IMR-90 (cell line): ENCODE results near the gene TIGAR. TPM values are rescaled to one million over a fixed set of nuclear protein-coding genes. Genes with fewer than 3 reads are reported as not detected.
A peak's percentile ranks its signal among the peaks of the same experiment; 100 is the strongest.

ENCODE experiments used
- ATAC-seq: fragments of 200-7000 bp; cut with Tn5 transposase; 2 replicates; pipeline ENCODE4 v1.9.1; 2020; ENCODE audit warnings: low read depth, mild to moderate bottlenecking, moderate library complexity
- BruUV-seq: library from RNA; stranded (reverse); fragments of 400-500 nt; replicated peaks from 2 replicates; lab custom pipeline; 2021; lab: Mats Ljungman, UMichigan
- CTCF ChIA-PET: fragments of 300-600 bp; formaldehyde crosslinking; extraction: SDS; loops from one replicate; lab custom pipeline; 2021; ENCODE audit warnings: antibody characterized with exemption; lab: Yijun Ruan, JAX
- POLR2A ChIA-PET: fragments of 300-600 bp; sonication (Branson Sonifier 250); formaldehyde crosslinking; loops from one replicate; lab custom pipeline; 2022; ENCODE audit warnings: antibody characterized with exemption; ENCODE audit not compliant: unreplicated experiment; lab: Charles Lee
- DNase-seq: peaks from one replicate; pipeline ENCODE4 v3.0.0; 2013
- H2AFZ ChIP-seq: replicated peaks from 2 replicates; pipeline ENCODE3; 2013; ENCODE audit warnings: low read length, mild to moderate bottlenecking; ENCODE audit not compliant: poor library complexity
- H2AK5ac ChIP-seq: 2 replicates; pipeline ENCODE4 v1.6.1; 2013; ENCODE audit warnings: low read depth, low read length, inconsistent platforms
- H2AK9ac ChIP-seq: replicated peaks from 2 replicates; pipeline ENCODE3; 2013; ENCODE audit warnings: mild to moderate bottlenecking, low read depth, low read length, moderate library complexity; ENCODE audit not compliant: poor library complexity
- H2BK120ac ChIP-seq: 2 replicates; pipeline ENCODE4 v1.6.1; 2013; ENCODE audit warnings: low read depth, low read length, inconsistent platforms
- H2BK15ac ChIP-seq: 3 replicates; pipeline ENCODE4 v1.6.1; 2013; ENCODE audit warnings: low read depth, low read length, inconsistent platforms
- H2BK20ac ChIP-seq: 2 replicates; pipeline ENCODE4 v1.6.1; 2013; ENCODE audit warnings: low read depth, mild to moderate bottlenecking, inconsistent platforms, low read length, moderate library complexity
- H2BK5ac ChIP-seq: 2 replicates; pipeline ENCODE4 v1.6.1; 2013; ENCODE audit warnings: mild to moderate bottlenecking, low read depth, low read length, inconsistent platforms; ENCODE audit not compliant: poor library complexity, severe bottlenecking
- H3K14ac ChIP-seq: replicated peaks from 2 replicates; pipeline ENCODE4 v1.6.1; 2013; ENCODE audit warnings: low read depth, low read length, inconsistent platforms
- H3K18ac ChIP-seq: 2 replicates; pipeline ENCODE4 v1.6.1; 2013; ENCODE audit warnings: low read depth, low read length, control low read depth
- H3K23ac ChIP-seq: 2 replicates; pipeline ENCODE4 v1.6.1; 2013; ENCODE audit warnings: low read depth, low read length, inconsistent platforms
- H3K27ac ChIP-seq: 2 replicates; pipeline ENCODE4 v1.5.1; 2013; ENCODE audit warnings: mild to moderate bottlenecking, control low read depth, low read length; ENCODE audit not compliant: insufficient read depth
- H3K27me3 ChIP-seq: 2 replicates; pipeline ENCODE4 v1.6.1; 2013; ENCODE audit warnings: low read length; ENCODE audit not compliant: control insufficient read depth, insufficient read depth
- H3K36me3 ChIP-seq: 2 replicates; pipeline ENCODE4 v1.6.1; 2013; ENCODE audit warnings: low read length, mixed read lengths; ENCODE audit not compliant: control insufficient read depth, insufficient read depth
- H3K4ac ChIP-seq: 2 replicates; pipeline ENCODE4 v1.6.1; 2013; ENCODE audit warnings: low read depth, low read length, inconsistent platforms
- H3K4me1 ChIP-seq: 2 replicates; pipeline ENCODE4 v1.6.1; 2013; ENCODE audit warnings: low read length, mixed read lengths; ENCODE audit not compliant: control insufficient read depth, insufficient read depth
- H3K4me2 ChIP-seq: 2 replicates; pipeline ENCODE4 v1.6.1; 2013; ENCODE audit warnings: low read depth, mild to moderate bottlenecking, control low read depth, low read length, moderate library complexity
- H3K4me3 ChIP-seq: 2 replicates; pipeline ENCODE4 v1.5.1; 2013; ENCODE audit warnings: low read depth, mild to moderate bottlenecking, control low read depth, low read length, moderate library complexity; ENCODE audit not compliant: insufficient read depth
- H3K56ac ChIP-seq: 2 replicates; pipeline ENCODE4 v1.6.1; 2013; ENCODE audit warnings: low read length, inconsistent platforms; ENCODE audit not compliant: insufficient read depth; ENCODE audit errors: extremely low read depth
- H3K79me1 ChIP-seq, 2 experiments: 2 replicates each; pipeline ENCODE4 v1.6.1; 2013; ENCODE audit warnings: low read length in 2 of 2, inconsistent platforms in 1 of 2, low read depth in 1 of 2
- H3K9ac ChIP-seq: 2 replicates; pipeline ENCODE4 v1.6.1; 2013; ENCODE audit warnings: low read depth, low read length, control low read depth
- H3K9me1 ChIP-seq: 2 replicates; pipeline ENCODE4 v1.6.1; 2013; ENCODE audit warnings: low read length, inconsistent platforms; ENCODE audit not compliant: insufficient read depth
- H3K9me3 ChIP-seq: 2 replicates; pipeline ENCODE4 v1.6.1; 2013; ENCODE audit warnings: low read length; ENCODE audit not compliant: control insufficient read depth, insufficient read depth
- H4K20me1 ChIP-seq: 2 replicates; pipeline ENCODE4 v1.6.1; 2013; ENCODE audit warnings: low read length, inconsistent platforms; ENCODE audit not compliant: insufficient read depth
- H4K5ac ChIP-seq: 2 replicates; pipeline ENCODE4 v1.6.1; 2013; ENCODE audit warnings: mild to moderate bottlenecking, low read depth, low read length, control low read depth
- H4K8ac ChIP-seq, 2 experiments: 2 replicates each; pipeline ENCODE4 v1.6.1; 2013; ENCODE audit warnings: low read depth in 2 of 2, low read length in 2 of 2, control low read depth in 1 of 2, inconsistent platforms in 1 of 2
- H4K91ac ChIP-seq: 2 replicates; pipeline ENCODE4 v1.6.1; 2013; ENCODE audit warnings: low read depth, low read length, inconsistent platforms; ENCODE audit not compliant: insufficient read depth
- BHLHE40 ChIP-seq: fragments of 150-350 bp; IDR thresholded peaks from 2 replicates; pipeline ENCODE4 v1.6.1; 2016; ENCODE audit warnings: mild to moderate bottlenecking, low read depth, low read length
- CHD1 ChIP-seq: IDR thresholded peaks from 2 replicates; pipeline ENCODE4 v1.6.1; 2012; ENCODE audit warnings: low read depth, low read length, improper control_type of control experiment
- FOS ChIP-seq: fragments of 150-350 bp; IDR thresholded peaks from 2 replicates; pipeline ENCODE4 v1.6.1; 2016; ENCODE audit warnings: low read depth, low read length
- MAZ ChIP-seq: IDR thresholded peaks from 2 replicates; pipeline ENCODE4 v1.6.1; 2012; ENCODE audit warnings: low read depth, mild to moderate bottlenecking, low read length, improper control_type of control experiment, moderate library complexity, borderline replicate concordance
- MXI1 ChIP-seq: IDR thresholded peaks from 2 replicates; pipeline ENCODE4 v1.6.1; 2012; ENCODE audit warnings: low read depth, mild to moderate bottlenecking, low read length, moderate library complexity, borderline replicate concordance
- NFE2L2 ChIP-seq: fragments of 150-350 bp; IDR thresholded peaks from 2 replicates; pipeline ENCODE4 v1.6.1; 2016; ENCODE audit warnings: low read depth, mild to moderate bottlenecking, low read length
- RFX5 ChIP-seq: IDR thresholded peaks from 2 replicates; pipeline ENCODE4 v1.8.0; 2012; ENCODE audit warnings: low read depth, mild to moderate bottlenecking, low read length, moderate library complexity
- SMC3 ChIP-seq: fragments of 150-350 bp; IDR thresholded peaks from 2 replicates; pipeline ENCODE4 v1.6.1; 2016; ENCODE audit warnings: low read depth, mild to moderate bottlenecking, antibody characterized with exemption, low read length, moderate library complexity
- WGBS, 2 experiments: methylation state at CpG; one replicate each; pipeline versions ENCODE4 v1.1.5 to v1.1.7; 2013; ENCODE audit warnings: missing lambda C conversion rate in 2 of 2; ENCODE audit not compliant: insufficient read length in 1 of 2; ENCODE audit errors: extremely low coverage in 2 of 2; 5-methylcytosine and 5-hydroxymethylcytosine counted together
- dilution Hi-C: fragments of 300-500 bp; cut with HindIII; formaldehyde crosslinking; loops from one replicate; pipeline ENCODE4 v1.14.3; 2018; ENCODE audit warnings: low sequenced_read_pairs; ENCODE audit not compliant: unreplicated experiment
- in situ Hi-C: fragments of 300-500 bp; cut with MboI; formaldehyde crosslinking; loops from 3 replicates; pipeline ENCODE4 v1.14.3; 2019; ENCODE audit warnings: low sequenced_read_pairs, inconsistent platforms, mixed read lengths
- intact Hi-C: fragments of 100-400 bp; cut with micrococcal nuclease; formaldehyde crosslinking; loops from 2 replicates; pipeline ENCODE4 v1.10.0; 2022
- polyA plus RNA-seq, 3 experiments: library from polyadenylated mRNA; depleted of rRNA; stranded (reverse); fragments of >200 nt; gene quantifications; 2 replicates each; pipeline ENCODE4 v1.2.3, GENCODE V29; 2012; ENCODE audit warnings: low replicate concordance in 1 of 3
- total RNA-seq: library from RNA; depleted of rRNA; stranded (reverse); fragments of >200 nt; gene quantifications from 2 replicates; pipeline ENCODE4 v1.2.3, GENCODE V29; 2012
- TF ChIP-seq, protein P1 (sequence below): fragments of 150-350 bp; IDR thresholded peaks from 2 replicates; pipeline ENCODE4 v1.6.1; 2017; ENCODE audit warnings: mild to moderate bottlenecking, antibody characterized with exemption, low read length, low read depth

Gene TIGAR
- total and polyA plus RNA-seq, 2 of the 4 experiments (the other 2 are of a cell fraction), result 7.3 to 13.7 TPM

DNA sequence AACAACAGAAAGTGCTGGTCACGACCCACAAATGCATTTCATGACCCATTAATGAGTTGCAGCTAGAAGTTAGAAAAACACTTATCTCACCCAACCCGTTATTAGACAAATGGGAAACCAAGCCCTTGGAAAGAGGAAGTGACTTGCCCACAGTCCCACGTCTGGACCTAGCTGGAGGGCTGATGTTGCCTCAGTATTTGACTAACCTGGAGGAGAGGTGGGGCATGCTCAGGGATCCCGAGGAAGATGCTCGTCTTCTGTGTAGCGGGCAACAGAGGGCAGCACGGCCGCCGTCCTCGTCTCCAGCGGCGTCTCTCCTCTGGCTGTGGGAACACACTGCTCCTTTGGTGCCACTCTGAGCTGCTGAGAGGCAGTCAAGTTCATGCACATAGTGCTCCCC, 34.8 kb upstream of the TIGAR start:
- H4K20me1 ChIP-seq, result no peaks in the 10 kb centered on the region
- H3K27ac ChIP-seq, result no peak overlapping the region
- no peak overlapping the region for H3K4me2 ChIP-seq
- no peak overlapping the region for H3K4ac ChIP-seq
- ATAC-seq (no peak), DNase-seq (no peak)
- no peak overlapping the region for H4K5ac ChIP-seq
- H3K4me1 ChIP-seq, result no peaks in the 10 kb centered on the region
- no peak overlapping the region for H2BK120ac ChIP-seq
- no peaks in the 10 kb centered on the region for H3K79me1 ChIP-seq
- H3K4me3 ChIP-seq, result no peak overlapping the region
- H3K18ac ChIP-seq, result no peak overlapping the region
- CTCF ChIA-PET, result interaction anchor here (1.6 kb wide), 1 partner anchor 9 kb away, joined by 6 read pairs; no protein-coding TSS in a partner anchor
- H2BK15ac ChIP-seq, result no peak overlapping the region
- H2AK5ac ChIP-seq, result no peak overlapping the region
- H3K36me3 ChIP-seq, result no peaks in the 10 kb centered on the region; the same call in 1 of the 2 replicates
- POLR2A ChIA-PET, result no interaction called here
- H3K9me3 ChIP-seq, result no peaks in the 10 kb centered on the region
- dilution Hi-C loops, result no loop called here
- no peak overlapping the region for H3K14ac ChIP-seq
- no peaks in the 10 kb centered on the region for H3K9me1 ChIP-seq
- no peak for TF ChIP-seq NFE2L2
- TF ChIP-seq BHLHE40, result no peak
- TF ChIP-seq CHD1, result no peak
- TF ChIP-seq FOS, result no peak
- TF ChIP-seq MAZ, result no peak
- no peak for TF ChIP-seq RFX5
- TF ChIP-seq, protein P1, sequence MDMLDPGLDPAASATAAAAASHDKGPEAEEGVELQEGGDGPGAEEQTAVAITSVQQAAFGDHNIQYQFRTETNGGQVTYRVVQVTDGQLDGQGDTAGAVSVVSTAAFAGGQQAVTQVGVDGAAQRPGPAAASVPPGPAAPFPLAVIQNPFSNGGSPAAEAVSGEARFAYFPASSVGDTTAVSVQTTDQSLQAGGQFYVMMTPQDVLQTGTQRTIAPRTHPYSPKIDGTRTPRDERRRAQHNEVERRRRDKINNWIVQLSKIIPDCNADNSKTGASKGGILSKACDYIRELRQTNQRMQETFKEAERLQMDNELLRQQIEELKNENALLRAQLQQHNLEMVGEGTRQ, result no peak
- TF ChIP-seq MXI1, result no peak
- no peak for TF ChIP-seq SMC3
- no peak overlapping the region for H3K23ac ChIP-seq
- no TSS peak for BruUV-seq
- H2BK20ac ChIP-seq, result no peak overlapping the region
- no peak overlapping the region for H4K8ac ChIP-seq
- H2BK5ac ChIP-seq, result no peak overlapping the region
- H3K56ac ChIP-seq, result no peak overlapping the region
- H2AK9ac ChIP-seq, result peak overlapping the region; percentile 50
- H3K27me3 ChIP-seq, result no peaks in the 10 kb centered on the region; the same call in 1 of the 2 replicates
- intact Hi-C loops, result no loop called here
- no peak overlapping the region for H2AFZ ChIP-seq
- in situ Hi-C loops, result loop anchor here (5.0 kb wide), 1 partner anchor 294 kb away; no protein-coding TSS in a partner anchor
- WGBS, 2 experiments, result 76% methylated on average over 9 of the region's 12 CpGs; no CpG with 5 or more reads in 1 of the 2 experiments
- no peak overlapping the region for H3K9ac ChIP-seq
- no peak overlapping the region for H4K91ac ChIP-seq
